Measurements from ENCODE around the gene FKBP3. TPM values are rescaled to one million over a fixed set of nuclear protein-coding genes. Genes with fewer than 3 reads are reported as not detected.

FKBP3 gene
- total RNA-seq, 4 donors from 2014 or later = 27.6 to 56.8 (median 35.5) TPM

DNA sequence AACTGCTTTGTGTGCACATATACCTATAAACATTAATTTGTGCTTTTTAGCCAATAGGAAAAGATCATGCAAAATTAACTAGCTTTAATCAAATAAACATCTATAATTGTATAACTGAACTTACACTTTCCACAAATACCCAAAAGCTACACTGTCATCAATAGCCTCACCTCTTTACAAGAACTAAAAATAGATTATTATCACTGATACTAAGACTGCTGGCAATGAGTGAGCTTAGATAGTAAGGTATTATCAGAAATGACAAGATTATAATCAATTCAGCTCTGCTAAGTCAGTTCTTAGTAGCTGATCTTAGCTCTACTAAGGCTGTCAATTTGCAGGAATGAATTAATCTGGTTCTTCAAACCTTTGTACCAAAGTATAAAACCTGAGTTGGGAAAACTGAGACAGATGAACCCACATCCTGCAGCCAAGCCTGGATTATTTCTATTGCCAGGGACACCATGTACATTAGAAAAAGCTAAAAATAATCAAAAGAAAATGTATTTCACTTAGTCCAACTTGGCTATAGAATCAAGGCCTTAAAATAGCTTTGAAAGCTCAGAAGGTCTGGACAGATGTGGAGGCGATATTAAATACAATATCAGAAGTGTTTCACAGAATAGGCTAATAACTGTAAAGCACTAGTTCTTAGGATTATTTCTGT lies 5.2 kb downstream of the FKBP3 start:
- Histone ChIP-seq H3K36me3 (peaks cover 0 to 54% of the 10 kb centered on the region in 2 donors), H3K9me3 (no peaks in the 10 kb centered on the region), H3K27ac (no peak overlapping the region), H3K27me3 (no peaks in the 10 kb centered on the region), H3K4me3 (no peak overlapping the region), H3K4me1 (peaks cover 0 to 38% (median 3%) of the 10 kb centered on the region in 3 donors)
- ATAC-seq = no peak
- WGBS, 2 donors (ENCODE audit: low coverage in 1 of 2) = 85 to 90% methylated on average over 1 of the region's 1 CpG
- TF ChIP-seq POLR2AphosphoS5 (IDR thresholded peaks at IDR 0.05) (no peak), POLR2A (IDR thresholded peaks at IDR 0.05) (no peak), CTCF (IDR thresholded peaks at IDR 0.05) (no peak), EP300 (IDR thresholded peaks at IDR 0.05) (no peak)

GRCh38 chr14:45125754-45126153 lies 8.5 kb downstream of the FKBP3 start:
- WGBS, 2 donors (ENCODE audit: low coverage in 1 of 2) = 86% methylated on average over 2 of the region's 2 CpGs; no CpG with 5 or more reads in 1 of the 2 donors
- ATAC-seq = no peak
- H3K27ac ChIP-seq = no peak overlapping the region
- peaks cover 3 to 86% of the 10 kb centered on the region in 2 donors for H3K36me3 ChIP-seq
- H3K27me3 ChIP-seq = no peaks in the 10 kb centered on the region
- no peak overlapping the region for H3K4me3 ChIP-seq
- TF ChIP-seq CTCF (IDR thresholded peaks at IDR 0.05) = no peak
- no peak for TF ChIP-seq EP300 (IDR thresholded peaks at IDR 0.05)
- TF ChIP-seq POLR2A (IDR thresholded peaks at IDR 0.05) = no peak
- TF ChIP-seq POLR2AphosphoS5 (IDR thresholded peaks at IDR 0.05) = no peak
- no peaks in the 10 kb centered on the region for H3K9me3 ChIP-seq
- peaks cover 0 to 14% (median 0%) of the 10 kb centered on the region in 3 donors for H3K4me1 ChIP-seq

DNA sequence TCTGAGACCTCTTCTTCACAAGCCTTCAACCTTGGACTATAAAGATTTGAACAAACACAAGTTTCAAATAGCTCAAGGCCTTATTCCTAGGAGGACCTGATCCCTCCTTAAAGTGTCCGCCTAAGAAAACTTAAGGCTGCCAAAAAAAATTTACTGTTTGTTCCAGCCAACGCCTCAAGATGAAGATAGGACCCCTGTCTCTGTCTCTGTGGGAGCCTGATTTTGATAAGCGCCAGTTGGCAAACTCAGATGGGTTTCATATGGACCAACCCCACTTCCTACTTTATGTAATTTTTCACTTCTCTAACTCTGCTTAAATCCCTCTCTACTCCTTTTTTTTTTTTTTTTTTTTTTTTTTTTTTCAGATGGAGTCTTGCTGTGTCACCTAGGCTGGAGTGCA lies 11.0 kb downstream of the FKBP3 start:
- TF ChIP-seq POLR2A (IDR thresholded peaks at IDR 0.05) (no peak), POLR2AphosphoS5 (IDR thresholded peaks at IDR 0.05) (no peak), EP300 (IDR thresholded peaks at IDR 0.05) (no peak), CTCF (IDR thresholded peaks at IDR 0.05) (no peak)
- H3K4me1 ChIP-seq = no peaks in the 10 kb centered on the region
- no peak for ATAC-seq
- no peak overlapping the region for H3K4me3 ChIP-seq
- H3K9me3 ChIP-seq = no peaks in the 10 kb centered on the region
- peaks cover 3 to 98% of the 10 kb centered on the region in 2 donors for H3K36me3 ChIP-seq
- H3K27ac ChIP-seq = no peak overlapping the region
- H3K27me3 ChIP-seq = no peaks in the 10 kb centered on the region
- WGBS, 2 donors (ENCODE audit: low coverage in 1 of 2) = 87 to 100% methylated on average over 2 to 3 of the region's 3 CpGs

GRCh38 chr14:45120096-45120495 lies 14.2 kb downstream of the FKBP3 start:
- Histone ChIP-seq H3K27ac (no peak overlapping the region), H3K36me3 (peaks cover 3 to 98% of the 10 kb centered on the region in 2 donors), H3K27me3 (no peaks in the 10 kb centered on the region), H3K4me3 (no peak overlapping the region), H3K4me1 (no peaks in the 10 kb centered on the region), H3K9me3 (no peaks in the 10 kb centered on the region)
- TF ChIP-seq EP300 (IDR thresholded peaks at IDR 0.05) = no peak
- no peak for TF ChIP-seq POLR2A (IDR thresholded peaks at IDR 0.05)
- TF ChIP-seq CTCF (IDR thresholded peaks at IDR 0.05) = no peak
- no peak for TF ChIP-seq POLR2AphosphoS5 (IDR thresholded peaks at IDR 0.05)
- ATAC-seq = no peak
- 73 to 82% methylated on average over 1 of the region's 1 CpG for WGBS, 2 donors (ENCODE audit: low coverage in 1 of 2)

- no peaks in the 10 kb centered on the region for H3K27me3 ChIP-seq
- no peak for ATAC-seq
- 58 to 84% methylated on average over 2 to 6 of the region's 6 CpGs for WGBS, 2 donors (ENCODE audit: low coverage in 1 of 2)
These were observed 15.7 kb downstream of the FKBP3 start for GRCh38 chr14:45118594-45118993.

More at GRCh38 chr14:45118594-45118993, 15.7 kb downstream of the FKBP3 start:
- TF ChIP-seq POLR2AphosphoS5 (IDR thresholded peaks at IDR 0.05) = no peak
- TF ChIP-seq EP300 (IDR thresholded peaks at IDR 0.05) = no peak
- TF ChIP-seq POLR2A (IDR thresholded peaks at IDR 0.05) = no peak
- no peak for TF ChIP-seq CTCF (IDR thresholded peaks at IDR 0.05)
- Histone ChIP-seq H3K4me3 (no peak overlapping the region), H3K9me3 (no peaks in the 10 kb centered on the region), H3K27ac (no peak overlapping the region), H3K4me1 (no peaks in the 10 kb centered on the region), H3K36me3 (peaks cover 6 to 97% of the 10 kb centered on the region in 2 donors)
